Measurements from ENCODE around the gene HDGF. TPM values are rescaled to one million over a fixed set of nuclear protein-coding genes. Genes with fewer than 3 reads are reported as not detected.

HDGF gene
- total and polyA plus RNA-seq, 9 of the 15 experiments (the other 6 are each of a cell fraction or from before 2014, with no cell fraction given) = 38.8 to 601 (median 400) TPM

GRCh38 chr1:156693848-156694689, 57.4 kb downstream of the HDGF start (continued):
- TF ChIP-seq POU5F1 (IDR thresholded peaks at IDR 0.05; ENCODE audit: borderline replicate concordance, low read depth, low read length, partially characterized antibody) = no peak
- no peak for TF ChIP-seq ZNF408 (CRISPR knock-in tag; IDR thresholded peaks at IDR 0.05; ENCODE audit: low read depth)
- TF ChIP-seq SAFB2 (IDR thresholded peaks at IDR 0.05; ENCODE audit: borderline replicate concordance, low read depth, low read length, severe bottlenecking) = no peak
- TF ChIP-seq PTRF (tag; IDR thresholded peaks at IDR 0.05) = peak; percentile 86
- no peak for TF ChIP-seq RFX5 (IDR thresholded peaks at IDR 0.05; ENCODE audit: low read depth, low read length)
- no peak for TF ChIP-seq SP1 (CRISPR knock-in tag; IDR thresholded peaks at IDR 0.05)
- TF ChIP-seq SMC3 (conservative IDR thresholded peaks at IDR 0.05; ENCODE audit: insufficient read depth, low read depth, low read length) = no peak
- no peak for TF ChIP-seq ZBTB5 (IDR thresholded peaks at IDR 0.05)
- no peak for TF ChIP-seq THRA (IDR thresholded peaks at IDR 0.05)
- TF ChIP-seq NFIC (IDR thresholded peaks at IDR 0.05) = no peak
- no peak for TF ChIP-seq RB1 (IDR thresholded peaks at IDR 0.05; ENCODE audit: low read depth)
- no peak for TF ChIP-seq ARID4B (CRISPR knock-in tag; IDR thresholded peaks at IDR 0.05)
- no peak for TF ChIP-seq TRIM25 (IDR thresholded peaks at IDR 0.05; ENCODE audit: borderline replicate concordance)
- peak; percentile 80; the same call in 1 of the 2 replicates for TF ChIP-seq GTF2A2 (tag; IDR thresholded peaks at IDR 0.05)
- no peak for TF ChIP-seq STAT5B (CRISPR knock-in tag; IDR thresholded peaks at IDR 0.05)
- no peak for TF ChIP-seq E2F4 (CRISPR knock-in tag; IDR thresholded peaks at IDR 0.05; ENCODE audit: low read depth)

Measured in K562 (cell line).